ENCODE data around the gene AGTRAP. TPM values are rescaled to one million over a fixed set of nuclear protein-coding genes. Genes with fewer than 3 reads are reported as not detected.

AGTRAP gene
- total and polyA plus RNA-seq, 9 of the 15 experiments (the other 6 are each of a cell fraction or from before 2014, with no cell fraction given): 26.8 to 105 (median 57.5) TPM

DNA sequence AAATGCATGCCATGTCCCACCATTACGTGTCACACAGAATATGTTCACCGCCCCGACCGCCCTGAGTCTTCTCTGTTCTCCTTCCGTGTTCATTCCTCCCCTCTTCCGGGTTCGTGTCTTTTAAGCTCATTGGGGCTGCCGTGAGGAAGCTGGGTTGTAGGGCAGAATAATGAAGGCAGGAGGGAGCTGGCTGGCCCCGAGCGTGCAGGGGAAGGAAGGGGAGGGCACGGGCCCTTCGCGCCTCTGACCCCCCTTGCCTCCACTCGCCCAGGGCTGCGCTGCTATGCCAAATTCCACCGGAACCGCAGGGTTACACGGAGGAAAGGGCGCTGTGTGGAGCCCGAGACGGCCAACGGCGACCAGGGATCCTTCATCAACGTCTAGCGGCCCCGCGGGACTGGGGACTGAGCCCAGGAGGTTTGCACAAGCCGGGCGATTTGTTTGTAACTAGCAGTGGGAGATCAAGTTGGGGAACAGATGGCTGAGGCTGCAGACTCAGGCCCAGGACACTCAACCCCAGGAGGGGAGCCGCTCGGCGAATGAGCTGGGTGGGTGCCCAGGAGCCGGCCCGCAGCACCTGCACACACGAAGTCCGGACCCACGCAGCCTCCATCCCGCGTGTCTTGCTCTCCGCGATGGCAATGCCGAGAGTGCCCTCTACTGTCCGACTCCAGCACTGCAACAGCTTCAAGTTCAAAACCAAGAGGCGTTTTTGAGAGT lies 16.5 kb upstream of the AGTRAP start (continued):
- peak; percentile 70; the same call in 1 of the 2 replicates for TF ChIP-seq ZNF232 (CRISPR knock-in tag; IDR thresholded peaks at IDR 0.05)
- no peak for TF ChIP-seq FUS (optimal IDR thresholded peaks at IDR 0.05; ENCODE audit: low read depth, low read length)
- TF ChIP-seq NONO (IDR thresholded peaks at IDR 0.05; ENCODE audit: low read depth in 2 of 2, low read length in 1 of 2): peak in 1 of 2 experiments; percentile 33; a peak in 1 of 4 replicates
- TF ChIP-seq, protein P1, sequence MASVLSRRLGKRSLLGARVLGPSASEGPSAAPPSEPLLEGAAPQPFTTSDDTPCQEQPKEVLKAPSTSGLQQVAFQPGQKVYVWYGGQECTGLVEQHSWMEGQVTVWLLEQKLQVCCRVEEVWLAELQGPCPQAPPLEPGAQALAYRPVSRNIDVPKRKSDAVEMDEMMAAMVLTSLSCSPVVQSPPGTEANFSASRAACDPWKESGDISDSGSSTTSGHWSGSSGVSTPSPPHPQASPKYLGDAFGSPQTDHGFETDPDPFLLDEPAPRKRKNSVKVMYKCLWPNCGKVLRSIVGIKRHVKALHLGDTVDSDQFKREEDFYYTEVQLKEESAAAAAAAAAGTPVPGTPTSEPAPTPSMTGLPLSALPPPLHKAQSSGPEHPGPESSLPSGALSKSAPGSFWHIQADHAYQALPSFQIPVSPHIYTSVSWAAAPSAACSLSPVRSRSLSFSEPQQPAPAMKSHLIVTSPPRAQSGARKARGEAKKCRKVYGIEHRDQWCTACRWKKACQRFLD (CRISPR knock-in tag; IDR thresholded peaks at IDR 0.05): no peak
- no peak for TF ChIP-seq SMARCE1 (IDR thresholded peaks at IDR 0.05)
- TF ChIP-seq, protein P2, sequence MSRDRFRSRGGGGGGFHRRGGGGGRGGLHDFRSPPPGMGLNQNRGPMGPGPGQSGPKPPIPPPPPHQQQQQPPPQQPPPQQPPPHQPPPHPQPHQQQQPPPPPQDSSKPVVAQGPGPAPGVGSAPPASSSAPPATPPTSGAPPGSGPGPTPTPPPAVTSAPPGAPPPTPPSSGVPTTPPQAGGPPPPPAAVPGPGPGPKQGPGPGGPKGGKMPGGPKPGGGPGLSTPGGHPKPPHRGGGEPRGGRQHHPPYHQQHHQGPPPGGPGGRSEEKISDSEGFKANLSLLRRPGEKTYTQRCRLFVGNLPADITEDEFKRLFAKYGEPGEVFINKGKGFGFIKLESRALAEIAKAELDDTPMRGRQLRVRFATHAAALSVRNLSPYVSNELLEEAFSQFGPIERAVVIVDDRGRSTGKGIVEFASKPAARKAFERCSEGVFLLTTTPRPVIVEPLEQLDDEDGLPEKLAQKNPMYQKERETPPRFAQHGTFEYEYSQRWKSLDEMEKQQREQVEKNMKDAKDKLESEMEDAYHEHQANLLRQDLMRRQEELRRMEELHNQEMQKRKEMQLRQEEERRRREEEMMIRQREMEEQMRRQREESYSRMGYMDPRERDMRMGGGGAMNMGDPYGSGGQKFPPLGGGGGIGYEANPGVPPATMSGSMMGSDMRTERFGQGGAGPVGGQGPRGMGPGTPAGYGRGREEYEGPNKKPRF (IDR thresholded peaks at IDR 0.05; ENCODE audit: low read depth, low read length): no peak
- no peak for TF ChIP-seq ZSCAN32 (CRISPR knock-in tag; IDR thresholded peaks at IDR 0.05)
- no peak for TF ChIP-seq MBD2 (IDR thresholded peaks at IDR 0.05; ENCODE audit: borderline replicate concordance, low read depth)
- TF ChIP-seq ZNF444 (CRISPR knock-in tag; IDR thresholded peaks at IDR 0.05): no peak
- TF ChIP-seq ZBTB8A (IDR thresholded peaks at IDR 0.05; ENCODE audit: partially characterized antibody): no peak
- no peak for TF ChIP-seq ZNF561 (CRISPR knock-in tag; conservative IDR thresholded peaks at IDR 0.05)
- TF ChIP-seq OTX1 (CRISPR knock-in tag; IDR thresholded peaks at IDR 0.05): no peak
- TF ChIP-seq TEAD4 (IDR thresholded peaks at IDR 0.05; ENCODE audit: low read length): 0 out of 2 replicates have a peak, but pooled peaks have one; percentile 11
- TF ChIP-seq TEAD4 (CRISPR knock-in tag; IDR thresholded peaks at IDR 0.05; ENCODE audit: borderline replicate concordance): no peak
- TF ChIP-seq, protein P3, sequence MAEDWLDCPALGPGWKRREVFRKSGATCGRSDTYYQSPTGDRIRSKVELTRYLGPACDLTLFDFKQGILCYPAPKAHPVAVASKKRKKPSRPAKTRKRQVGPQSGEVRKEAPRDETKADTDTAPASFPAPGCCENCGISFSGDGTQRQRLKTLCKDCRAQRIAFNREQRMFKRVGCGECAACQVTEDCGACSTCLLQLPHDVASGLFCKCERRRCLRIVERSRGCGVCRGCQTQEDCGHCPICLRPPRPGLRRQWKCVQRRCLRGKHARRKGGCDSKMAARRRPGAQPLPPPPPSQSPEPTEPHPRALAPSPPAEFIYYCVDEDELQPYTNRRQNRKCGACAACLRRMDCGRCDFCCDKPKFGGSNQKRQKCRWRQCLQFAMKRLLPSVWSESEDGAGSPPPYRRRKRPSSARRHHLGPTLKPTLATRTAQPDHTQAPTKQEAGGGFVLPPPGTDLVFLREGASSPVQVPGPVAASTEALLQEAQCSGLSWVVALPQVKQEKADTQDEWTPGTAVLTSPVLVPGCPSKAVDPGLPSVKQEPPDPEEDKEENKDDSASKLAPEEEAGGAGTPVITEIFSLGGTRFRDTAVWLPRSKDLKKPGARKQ (CRISPR knock-in tag; IDR thresholded peaks at IDR 0.05): no peak
- no peak for TF ChIP-seq ZNF586 (CRISPR knock-in tag; conservative IDR thresholded peaks at IDR 0.05)
- TF ChIP-seq NFIC (IDR thresholded peaks at IDR 0.05): peak; percentile 66
- TF ChIP-seq HDAC3 (IDR thresholded peaks at IDR 0.05; ENCODE audit: borderline replicate concordance, partially characterized antibody): no peak
- TF ChIP-seq MCM3 (IDR thresholded peaks at IDR 0.05): no peak
- no peak for TF ChIP-seq MTA2 (IDR thresholded peaks at IDR 0.05; ENCODE audit: low read depth)
- TF ChIP-seq POLR2G (IDR thresholded peaks at IDR 0.05; ENCODE audit: low read depth, low read length): peak; percentile 37; the same call in 1 of the 2 replicates
- no peak for TF ChIP-seq KLF13 (tag; IDR thresholded peaks at IDR 0.05; ENCODE audit: borderline replicate concordance, low read depth)
